Activated CD8-positive, alpha-beta T cell treated with anti-CD3 and anti-CD28 coated beads for 36 hours (primary cell): ENCODE measurements around the gene NOM1. TPM values are rescaled to one million over a fixed set of nuclear protein-coding genes. Genes with fewer than 3 reads are reported as not detected.
A peak's percentile ranks its signal among the peaks of the same experiment; 100 is the strongest.

Source experiments
- ATAC-seq: fragments of 200-7000 bp; cut with Tn5 transposase; one replicate; pipeline ENCODE4 v1.10.0; 2021; ENCODE audit warnings: mild to moderate bottlenecking, moderate library complexity
- CTCF ChIA-PET: fragments of 350-600 bp; sonication (Branson Sonifier 250); formaldehyde crosslinking; loops from one replicate; lab custom pipeline; 2021; ENCODE audit warnings: antibody characterized with exemption; lab: Charles Lee
- POLR2A ChIA-PET: fragments of 350-600 bp; sonication (Branson Sonifier 250); formaldehyde crosslinking; loops from one replicate; lab custom pipeline; 2021; ENCODE audit warnings: antibody characterized with exemption; lab: Charles Lee
- DNase-seq: peaks from one replicate; pipeline ENCODE4 v3.0.0-alpha.2; 2020
- H3K27ac Mint-ChIP-seq: one replicate; pipeline ENCODE4 v1.8.0; 2021; ENCODE audit warnings: mild to moderate bottlenecking, mixed read lengths
- H3K27me3 Mint-ChIP-seq: one replicate; pipeline ENCODE4 v1.8.0; 2021; ENCODE audit warnings: mixed read lengths
- H3K36me3 Mint-ChIP-seq: one replicate; pipeline ENCODE4 v1.8.0; 2021; ENCODE audit warnings: low read depth, mixed read lengths
- H3K4me1 Mint-ChIP-seq: one replicate; pipeline ENCODE4 v1.8.0; 2021; ENCODE audit warnings: low read depth, mixed read lengths
- H3K4me3 Mint-ChIP-seq: one replicate; pipeline ENCODE4 v1.8.0; 2021; ENCODE audit warnings: mild to moderate bottlenecking, moderate library complexity, mixed read lengths
- H3K9me3 Mint-ChIP-seq: one replicate; pipeline ENCODE4 v1.8.0; 2021; ENCODE audit warnings: mixed read lengths
- CTCF ChIP-seq: fragments of 200-600 bp; IDR thresholded peaks from one replicate; pipeline ENCODE4 v1.8.0; 2022; ENCODE audit warnings: antibody characterized with exemption, mild to moderate bottlenecking
- intact Hi-C: fragments of 100-400 bp; cut with micrococcal nuclease; formaldehyde crosslinking; loops from one replicate; pipeline ENCODE4 v1.10.0; 2022
- total RNA-seq, 2 experiments: library from RNA; stranded (reverse); gene quantifications; one replicate each; pipeline ENCODE4 v1.2.3, GENCODE V29; 2021

The NOM1 gene
- total RNA-seq, 2 experiments from 2014 or later = 32.4 to 34.0 TPM

- CTCF ChIA-PET = interaction anchor here (0.9 to 1.1 kb wide), 2 partner anchors 14 to 48 kb away, joined by 3 to 4 read pairs; no protein-coding TSS in a partner anchor
- intact Hi-C loops = loop anchor here (10.0 kb wide), 1 partner anchor 1214 kb away; no protein-coding TSS in a partner anchor
Measured at GRCh38 chr7:157018328-157018996, 69.0 kb downstream of the NOM1 start.

GRCh38 chr7:157018997-157019608 lies 69.6 kb downstream of the NOM1 start:
- Mint-ChIP-seq H3K27ac (no peak overlapping the region), H3K4me3 (peak overlapping the region; percentile 63), H3K4me1 (peaks cover 24% of the 10 kb centered on the region), H3K27me3 (peaks cover 74% of the 10 kb centered on the region), H3K36me3 (no peaks in the 10 kb centered on the region), H3K9me3 (no peaks in the 10 kb centered on the region)
- intact Hi-C loops = loop anchor here (10.0 kb wide), 1 partner anchor 1214 kb away; no protein-coding TSS in a partner anchor
- CTCF ChIA-PET = interaction anchor here (0.9 to 1.1 kb wide), 2 partner anchors 15 to 49 kb away, joined by 3 to 4 read pairs; no protein-coding TSS in a partner anchor
- no peak for DNase-seq
- POLR2A ChIA-PET = interaction anchor here (0.7 to 1.0 kb wide), 3 partner anchors 13 to 246 kb away, joined by 3 to 4 read pairs (median 3); no protein-coding TSS in a partner anchor
- TF ChIP-seq CTCF = no peak
- ATAC-seq = no peak

More at GRCh38 chr7:157018328-157018996, 69.0 kb downstream of the NOM1 start:
- Mint-ChIP-seq H3K36me3 (no peaks in the 10 kb centered on the region), H3K27ac (no peak overlapping the region), H3K27me3 (peaks cover 76% of the 10 kb centered on the region), H3K9me3 (no peaks in the 10 kb centered on the region), H3K4me3 (peak overlapping the region; percentile 63), H3K4me1 (peaks cover 24% of the 10 kb centered on the region)
- ATAC-seq (no peak), DNase-seq (no peak)
- no peak for TF ChIP-seq CTCF
- POLR2A ChIA-PET = interaction anchor here (0.9 kb wide), 1 partner anchor 21 kb away, joined by 3 read pairs; no protein-coding TSS in a partner anchor

- H3K4me3 Mint-ChIP-seq = no peak overlapping the region
- no peak for DNase-seq
- no peak for ATAC-seq
- H3K4me1 Mint-ChIP-seq = peaks cover 24% of the 10 kb centered on the region
- intact Hi-C loops = loop anchor here (10.0 kb wide), 1 partner anchor 1215 kb away; no protein-coding TSS in a partner anchor
- ChIA-PET POLR2A (interaction anchor here (0.6 to 1.0 kb wide), 4 partner anchors 9 to 245 kb away, joined by 3 to 5 read pairs (median 4); partner anchors contain the start of gene MNX1), CTCF (no interaction called here)
- H3K9me3 Mint-ChIP-seq = no peaks in the 10 kb centered on the region
- TF ChIP-seq CTCF = no peak
- H3K36me3 Mint-ChIP-seq = no peaks in the 10 kb centered on the region
- no peak overlapping the region for H3K27ac Mint-ChIP-seq
- H3K27me3 Mint-ChIP-seq = peaks cover 73% of the 10 kb centered on the region
Measured at GRCh38 chr7:157019718-157020451, 70.4 kb downstream of the NOM1 start.

GRCh38 chr7:157020514-157021070 lies 71.1 kb downstream of the NOM1 start:
- Mint-ChIP-seq H3K4me1 (peaks cover 24% of the 10 kb centered on the region), H3K36me3 (no peaks in the 10 kb centered on the region), H3K27ac (no peak overlapping the region), H3K4me3 (no peak overlapping the region), H3K27me3 (peaks cover 75% of the 10 kb centered on the region), H3K9me3 (no peaks in the 10 kb centered on the region)
- ChIA-PET CTCF (no interaction called here), POLR2A (interaction anchor here (0.6 to 0.7 kb wide), 2 partner anchors 10 to 17 kb away, joined by 3 to 5 read pairs; partner anchors contain the start of gene MNX1)
- intact Hi-C loops = no loop called here
- no peak for TF ChIP-seq CTCF
- ATAC-seq (no peak), DNase-seq (no peak)
